WTC11 (cell line): ENCODE data around the gene RFX7. TPM values are rescaled to one million over a fixed set of nuclear protein-coding genes. Genes with fewer than 3 reads are reported as not detected.

Experiments
- ATAC-seq: fragments of 200-7000 bp; cut with Tn5 transposase; 2 replicates; pipeline ENCODE4 v1.10.0; 2021; ENCODE audit warnings: mild to moderate bottlenecking, moderate library complexity
- CTCF ChIA-PET: fragments of 300-600 bp; sonication (Branson Sonifier 250); formaldehyde crosslinking; loops from one replicate; lab custom pipeline; 2021; ENCODE audit warnings: antibody characterized with exemption; lab: Charles Lee
- POLR2A ChIA-PET: fragments of 350-600 bp; sonication (Branson Sonifier 250); formaldehyde crosslinking; loops from one replicate; lab custom pipeline; 2021; ENCODE audit warnings: antibody characterized with exemption; lab: Charles Lee
- DNase-seq: peaks from one replicate; pipeline ENCODE4 v3.0.0; 2021; ENCODE audit warnings: low spot score
- H3K27ac Mint-ChIP-seq: 2 replicates; pipeline ENCODE4 v1.8.0; 2021; ENCODE audit warnings: mixed read lengths
- H3K27me3 Mint-ChIP-seq: 2 replicates; pipeline ENCODE4 v1.8.0; 2021; ENCODE audit warnings: low read depth, mild to moderate bottlenecking, moderate library complexity, mixed read lengths
- H3K36me3 Mint-ChIP-seq: 2 replicates; pipeline ENCODE4 v1.8.0; 2021; ENCODE audit warnings: mixed read lengths
- H3K4me1 Mint-ChIP-seq: 2 replicates; pipeline ENCODE4 v1.8.0; 2022; ENCODE audit warnings: mixed read lengths
- H3K4me3 Mint-ChIP-seq: 2 replicates; pipeline ENCODE4 v1.8.0; 2021; ENCODE audit warnings: mild to moderate bottlenecking, moderate library complexity, mixed read lengths
- H3K9me3 Mint-ChIP-seq: 2 replicates; pipeline ENCODE4 v1.8.0; 2021; ENCODE audit warnings: mixed read lengths
- ARID4B ChIP-seq: sonication (generic); formaldehyde crosslinking; IDR thresholded peaks from 2 replicates; pipeline ENCODE4 v1.8.0; 2023; ENCODE audit warnings: missing genetic modification reagents, mild to moderate bottlenecking, borderline replicate concordance
- EMX1 ChIP-seq: fragments of 250-450 bp; sonication (Bioruptor Pico); IDR thresholded peaks from 2 replicates; pipeline ENCODE4 v1.8.0; 2021; ENCODE audit warnings: mild to moderate bottlenecking
- FOXP4 ChIP-seq: sonication (generic); formaldehyde crosslinking; IDR thresholded peaks from 2 replicates; pipeline ENCODE4 v1.8.0; 2022; ENCODE audit warnings: mild to moderate bottlenecking, missing genetic modification reagents
- GABPB1 ChIP-seq: sonication (generic); formaldehyde crosslinking; IDR thresholded peaks from 2 replicates; pipeline ENCODE4 v1.8.1; 2023; ENCODE audit warnings: mild to moderate bottlenecking, missing genetic modification reagents
- HMGA2 ChIP-seq: fragments of 250-450 bp; sonication (Bioruptor Pico); IDR thresholded peaks from 2 replicates; pipeline ENCODE4 v1.4.0; 2021; ENCODE audit warnings: mild to moderate bottlenecking, moderate library complexity
- HMGXB4 ChIP-seq: sonication (generic); formaldehyde crosslinking; IDR thresholded peaks from 2 replicates; pipeline ENCODE4 v1.8.1; 2023; ENCODE audit warnings: mild to moderate bottlenecking, moderate library complexity, missing genetic modification reagents
- IRF2 ChIP-seq: sonication (generic); formaldehyde crosslinking; IDR thresholded peaks from 2 replicates; pipeline ENCODE4 v1.8.0; 2022; ENCODE audit warnings: low read depth, missing genetic modification reagents, borderline replicate concordance
- MYBL2 ChIP-seq: sonication (generic); formaldehyde crosslinking; IDR thresholded peaks from 2 replicates; pipeline ENCODE4 v1.8.1; 2023; ENCODE audit warnings: mild to moderate bottlenecking, moderate library complexity, missing genetic modification reagents
- NFATC4 ChIP-seq: fragments of 250-450 bp; sonication (Bioruptor Pico); IDR thresholded peaks from 2 replicates; pipeline ENCODE4 v1.9.0; 2021; ENCODE audit warnings: mild to moderate bottlenecking
- NR3C1 ChIP-seq: sonication (generic); formaldehyde crosslinking; conservative IDR thresholded peaks from 2 replicates; pipeline ENCODE4 v1.8.1; 2023; ENCODE audit warnings: low read depth, mild to moderate bottlenecking, missing genetic modification reagents
- TCF7 ChIP-seq: sonication (generic); formaldehyde crosslinking; IDR thresholded peaks from 2 replicates; pipeline ENCODE4 v1.8.0; 2022; ENCODE audit warnings: mild to moderate bottlenecking, low read depth, missing genetic modification reagents, moderate library complexity
- TEAD1 ChIP-seq: sonication (generic); formaldehyde crosslinking; IDR thresholded peaks from 2 replicates; pipeline ENCODE4 v1.8.0; 2022; ENCODE audit warnings: mild to moderate bottlenecking, missing genetic modification reagents
- TP53 ChIP-seq: sonication (generic); formaldehyde crosslinking; IDR thresholded peaks from 2 replicates; pipeline ENCODE4 v1.8.1; 2023; ENCODE audit warnings: mild to moderate bottlenecking, missing genetic modification reagents
- ZNF232 ChIP-seq: sonication (generic); formaldehyde crosslinking; IDR thresholded peaks from 2 replicates; pipeline ENCODE4 v1.8.0; 2022; ENCODE audit warnings: mild to moderate bottlenecking, missing genetic modification reagents
- ZNF281 ChIP-seq: sonication (generic); formaldehyde crosslinking; IDR thresholded peaks from 2 replicates; pipeline ENCODE4 v1.8.0; 2023; ENCODE audit warnings: mild to moderate bottlenecking, missing genetic modification reagents
- ZNF396 ChIP-seq: fragments of 250-450 bp; sonication (Bioruptor Pico); IDR thresholded peaks from 2 replicates; pipeline ENCODE4 v1.8.0; 2021; ENCODE audit warnings: mild to moderate bottlenecking, moderate library complexity, borderline replicate concordance
- ZNF416 ChIP-seq: fragments of 250-450 bp; sonication (Bioruptor Pico); IDR thresholded peaks from 2 replicates; pipeline ENCODE4 v1.9.0; 2021; ENCODE audit warnings: mild to moderate bottlenecking, inconsistent platforms
- ZNF512 ChIP-seq: sonication (generic); formaldehyde crosslinking; IDR thresholded peaks from 2 replicates; pipeline ENCODE4 v1.8.1; 2022; ENCODE audit warnings: missing genetic modification reagents, borderline replicate concordance
- total RNA-seq: library from RNA; stranded (reverse); gene quantifications from 3 replicates; pipeline ENCODE4 v1.2.3, GENCODE V29; 2021

Gene RFX7
- total RNA-seq, 1 experiment from 2014 or later, result 36.0 TPM

GRCh38 chr15:56146756-56147155 is 96.9 kb downstream of the RFX7 start:
- Mint-ChIP-seq H3K4me1 (peaks cover 30% of the 10 kb centered on the region), H3K27ac (no peak overlapping the region), H3K9me3 (peaks cover 7% of the 10 kb centered on the region), H3K4me3 (no peak overlapping the region), H3K27me3 (no peaks in the 10 kb centered on the region), H3K36me3 (peaks cover 25% of the 10 kb centered on the region)
- no peak for ATAC-seq
- DNase-seq, result no peak
- TF ChIP-seq ZNF416 (no peak), GABPB1 (CRISPR knock-in tag) (no peak), IRF2 (CRISPR knock-in tag) (no peak), HMGXB4 (CRISPR knock-in tag) (no peak), ZNF232 (CRISPR knock-in tag) (no peak), ARID4B (CRISPR knock-in tag) (no peak), ZNF512 (no peak), EMX1 (CRISPR knock-in tag) (no peak), TP53 (CRISPR knock-in tag) (no peak), TEAD1 (CRISPR knock-in tag) (no peak), NR3C1 (CRISPR knock-in tag) (no peak), ZNF396 (no peak), MYBL2 (CRISPR knock-in tag) (no peak), FOXP4 (CRISPR knock-in tag) (no peak)
- ChIA-PET POLR2A (no interaction called here), CTCF (no interaction called here)

- Mint-ChIP-seq H3K4me3 (no peak overlapping the region), H3K4me1 (no peaks in the 10 kb centered on the region), H3K27me3 (no peaks in the 10 kb centered on the region), H3K27ac (no peak overlapping the region), H3K9me3 (peaks cover 53% of the 10 kb centered on the region), H3K36me3 (peaks cover 79% of the 10 kb centered on the region)
- DNase-seq (no peak), ATAC-seq (no peak)
- TF ChIP-seq NFATC4 (CRISPR knock-in tag) (no peak), TCF7 (no peak), HMGA2 (CRISPR knock-in tag) (no peak), ZNF281 (CRISPR knock-in tag) (no peak)
- ChIA-PET POLR2A (no interaction called here), CTCF (no interaction called here)
These were observed 115.6 kb downstream of the RFX7 start for GRCh38 chr15:56128081-56128480.
